OCI-LY3 (cell line): ENCODE measurements around the gene GREM1.

Source experiments
- H2AFZ ChIP-seq: fragments of 200-600, 300-600 bp; shearing (Covaris generic); 2 replicates; pipeline ENCODE4 v1.6.0; 2014; ENCODE audit warnings: antibody characterized with exemption, low read depth, low read length
- H3K27ac ChIP-seq: fragments of 200-600, 300-600 bp; sonication (generic); 2 replicates; pipeline ENCODE4 v1.5.1; 2014; ENCODE audit warnings: mild to moderate bottlenecking, low read length, moderate library complexity, mixed read lengths
- H3K27me3 ChIP-seq: fragments of 200-600, 300-600 bp; sonication (generic); 2 replicates; pipeline ENCODE4 v1.6.1; 2014; ENCODE audit warnings: low read depth, low read length, mixed read lengths
- H3K36me3 ChIP-seq: fragments of 200-600, 300-600 bp; sonication (generic); replicated peaks from 2 replicates; pipeline ENCODE3; 2014; ENCODE audit warnings: low read depth, low read length, mixed read lengths
- H3K4me1 ChIP-seq: fragments of 300-600, 200-600 bp; sonication (generic); 2 replicates; pipeline ENCODE4 v1.6.1; 2014; ENCODE audit warnings: low read length, mixed read lengths
- H3K4me2 ChIP-seq: fragments of 200-600, 300-600 bp; sonication (generic); 2 replicates; pipeline ENCODE4 v1.6.1; 2014; ENCODE audit warnings: low read length, mixed read lengths
- H3K4me3 ChIP-seq: fragments of 300-600, 200-600 bp; sonication (generic); 2 replicates; pipeline ENCODE4 v1.5.1; 2014; ENCODE audit warnings: antibody characterized with exemption, mild to moderate bottlenecking, low read length, moderate library complexity
- H3K79me2 ChIP-seq: fragments of 300-600, 200-600 bp; shearing (Covaris generic); 2 replicates; pipeline ENCODE4 v1.6.1; 2014; ENCODE audit warnings: mild to moderate bottlenecking, low read length, mixed read lengths
- H3K9ac ChIP-seq: fragments of 300-600, 200-600 bp; shearing (Covaris generic); 2 replicates; pipeline ENCODE4 v1.6.0; 2014; ENCODE audit warnings: mild to moderate bottlenecking, low read length, moderate library complexity
- H3K9me3 ChIP-seq: fragments of 200-600, 300-600 bp; shearing (Covaris generic); 2 replicates; pipeline ENCODE4 v1.6.1; 2014; ENCODE audit warnings: low read length, mixed read lengths; ENCODE audit not compliant: insufficient read depth
- H4K20me1 ChIP-seq: fragments of 200-600, 300-600 bp; sonication (generic); 2 replicates; pipeline ENCODE4 v1.6.1; 2016; ENCODE audit warnings: low read length, mixed read lengths; ENCODE audit not compliant: insufficient read depth
- CTCF ChIP-seq: fragments of 200-600, 300-600 bp; sonication (generic); IDR thresholded peaks from 2 replicates; pipeline ENCODE4 v1.5.1; 2014; ENCODE audit warnings: antibody characterized with exemption, low read length, low read depth
- EZH2phosphoT487 ChIP-seq: fragments of 200-600 bp; shearing (Covaris generic); IDR thresholded peaks from 2 replicates; pipeline ENCODE4 v1.6.1; 2018; ENCODE audit warnings: antibody characterized with exemption, mixed run types, low read depth

Gene GREM1

GRCh38 chr15:32767236-32767635 is 49.4 kb downstream of the GREM1 start:
- Histone ChIP-seq H2AFZ (no peak overlapping the region), H3K9me3 (no peaks in the 10 kb centered on the region), H4K20me1 (no peaks in the 10 kb centered on the region), H3K4me2 (0 out of 2 replicates have a peak overlapping the region, but pooled peaks have one; percentile 0), H3K79me2 (no peaks in the 10 kb centered on the region), H3K9ac (no peak overlapping the region), H3K4me3 (no peak overlapping the region), H3K27ac (no peak overlapping the region), H3K27me3 (peaks cover 46% of the 10 kb centered on the region), H3K36me3 (no peaks in the 10 kb centered on the region), H3K4me1 (peaks cover 26% of the 10 kb centered on the region)
- TF ChIP-seq EZH2phosphoT487 = no peak
- TF ChIP-seq CTCF = no peak

DNA sequence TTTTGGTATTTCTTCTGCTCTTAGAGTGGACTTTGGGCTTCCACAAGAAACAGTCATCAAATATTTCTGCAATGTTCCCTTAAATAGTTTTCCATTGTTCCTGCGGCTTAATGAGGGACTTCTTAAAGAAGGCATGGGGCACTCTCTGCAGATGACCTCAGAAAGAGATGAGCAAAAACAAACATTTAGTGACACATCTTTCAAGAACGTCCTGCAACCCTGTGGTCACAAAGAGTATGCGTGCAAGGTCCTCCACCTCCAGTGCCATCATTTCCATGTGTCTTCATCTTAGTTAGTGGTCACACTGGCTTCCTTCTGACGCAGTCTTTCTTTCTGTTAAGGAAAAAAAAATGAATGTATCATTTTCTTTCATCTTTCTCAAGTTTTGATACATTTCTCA is 56.2 kb downstream of the GREM1 start:
- Histone ChIP-seq H3K79me2 (no peaks in the 10 kb centered on the region), H3K27ac (no peak overlapping the region), H4K20me1 (no peaks in the 10 kb centered on the region), H3K4me1 (no peaks in the 10 kb centered on the region), H3K27me3 (peaks cover 37% of the 10 kb centered on the region), H3K36me3 (no peaks in the 10 kb centered on the region), H3K9me3 (0 out of 2 replicates have a peak, but pooled peaks cover 3% of the 10 kb centered on the region), H3K9ac (no peak overlapping the region), H3K4me3 (no peak overlapping the region), H3K4me2 (no peak overlapping the region), H2AFZ (no peak overlapping the region)
- no peak for TF ChIP-seq EZH2phosphoT487
- no peak for TF ChIP-seq CTCF

DNA sequence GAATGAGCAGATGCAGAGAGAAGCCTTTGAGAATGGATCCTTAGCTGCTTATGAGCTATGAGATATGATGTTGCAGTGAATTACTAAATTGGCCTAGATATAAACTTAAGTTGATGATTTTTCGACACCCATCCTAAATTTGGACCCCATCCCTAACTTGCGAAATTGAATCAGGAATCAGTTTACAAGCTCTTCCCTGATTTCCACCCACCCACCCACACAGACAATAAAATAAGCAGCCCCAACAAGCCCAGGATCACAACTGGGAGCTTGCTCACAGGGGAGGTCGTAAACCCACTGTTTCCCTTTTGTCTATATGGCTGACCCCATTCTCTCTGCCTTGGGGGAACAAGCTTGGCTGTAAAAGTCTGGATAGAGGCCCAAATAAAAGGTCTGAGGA is 57.3 kb downstream of the GREM1 start:
- Histone ChIP-seq H3K36me3 (no peaks in the 10 kb centered on the region), H3K27ac (no peak overlapping the region)

More for the DNA sequence above, 57.3 kb downstream of the GREM1 start:
- Histone ChIP-seq H4K20me1 (no peaks in the 10 kb centered on the region), H3K4me1 (no peaks in the 10 kb centered on the region), H3K9ac (no peak overlapping the region), H2AFZ (no peak overlapping the region), H3K27me3 (peaks cover 37% of the 10 kb centered on the region), H3K4me3 (no peak overlapping the region), H3K9me3 (0 out of 2 replicates have a peak, but pooled peaks cover 5% of the 10 kb centered on the region), H3K4me2 (no peak overlapping the region), H3K79me2 (no peaks in the 10 kb centered on the region)
- TF ChIP-seq CTCF (no peak), EZH2phosphoT487 (no peak)
